Vagina (tissue), 2 donors: ENCODE results near the gene PRF1.

Source experiments
- POLR2A ChIP-seq, 2 donors: fragments of 450-650 bp; IDR thresholded peaks; one replicate each; pipeline ENCODE4 v1.6.1; 2017; ENCODE audit warnings: antibody characterized with exemption in 2 of 2, mild to moderate bottlenecking in 2 of 2, moderate library complexity in 2 of 2
- POLR2AphosphoS5 ChIP-seq, 2 donors: sonication (generic); formaldehyde crosslinking; IDR thresholded peaks; one replicate each; pipeline ENCODE4 v1.9.0; 2017; ENCODE audit warnings: antibody characterized with exemption in 2 of 2, mild to moderate bottlenecking in 2 of 2, low read depth in 1 of 2; ENCODE audit not compliant: insufficient read depth in 1 of 2
- TF ChIP-seq, protein P1 (sequence below), 3 experiments: fragments of 450-650 bp in 2 of 3; fragments of 200-600 bp in 1 of 3; sonication (generic) in 1 of 3; IDR thresholded peaks; one replicate each; pipeline ENCODE4 v1.5.1; 2017 to 2019; ENCODE audit warnings: antibody characterized with exemption in 3 of 3, mild to moderate bottlenecking in 2 of 3, moderate library complexity in 2 of 3

DNA sequence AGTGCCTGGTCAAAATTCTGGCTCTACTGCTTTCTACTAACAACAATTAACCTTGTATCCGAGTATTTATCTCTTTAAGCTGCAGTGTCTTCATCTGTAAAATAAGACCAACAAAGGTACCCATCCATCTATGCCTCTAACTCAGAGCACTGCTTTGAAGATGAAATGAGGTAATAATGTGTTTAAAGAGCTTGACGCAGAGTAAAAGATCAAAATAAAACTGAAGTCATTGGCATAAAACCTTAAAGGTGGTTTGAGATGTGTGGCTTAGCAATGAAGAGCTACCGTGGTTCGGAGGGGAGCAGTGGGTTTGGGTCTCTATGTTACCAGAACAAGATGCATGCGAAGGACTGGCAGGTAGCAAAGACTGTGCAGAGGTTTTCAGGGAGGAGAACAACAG is 16.1 kb upstream of the PRF1 start:
- TF ChIP-seq POLR2AphosphoS5 (IDR thresholded peaks at IDR 0.05; ENCODE audit: insufficient read depth in 1 of 2, low read depth in 1 of 2): no peak
- no peak for TF ChIP-seq POLR2A (IDR thresholded peaks at IDR 0.05)
- TF ChIP-seq, protein P1, sequence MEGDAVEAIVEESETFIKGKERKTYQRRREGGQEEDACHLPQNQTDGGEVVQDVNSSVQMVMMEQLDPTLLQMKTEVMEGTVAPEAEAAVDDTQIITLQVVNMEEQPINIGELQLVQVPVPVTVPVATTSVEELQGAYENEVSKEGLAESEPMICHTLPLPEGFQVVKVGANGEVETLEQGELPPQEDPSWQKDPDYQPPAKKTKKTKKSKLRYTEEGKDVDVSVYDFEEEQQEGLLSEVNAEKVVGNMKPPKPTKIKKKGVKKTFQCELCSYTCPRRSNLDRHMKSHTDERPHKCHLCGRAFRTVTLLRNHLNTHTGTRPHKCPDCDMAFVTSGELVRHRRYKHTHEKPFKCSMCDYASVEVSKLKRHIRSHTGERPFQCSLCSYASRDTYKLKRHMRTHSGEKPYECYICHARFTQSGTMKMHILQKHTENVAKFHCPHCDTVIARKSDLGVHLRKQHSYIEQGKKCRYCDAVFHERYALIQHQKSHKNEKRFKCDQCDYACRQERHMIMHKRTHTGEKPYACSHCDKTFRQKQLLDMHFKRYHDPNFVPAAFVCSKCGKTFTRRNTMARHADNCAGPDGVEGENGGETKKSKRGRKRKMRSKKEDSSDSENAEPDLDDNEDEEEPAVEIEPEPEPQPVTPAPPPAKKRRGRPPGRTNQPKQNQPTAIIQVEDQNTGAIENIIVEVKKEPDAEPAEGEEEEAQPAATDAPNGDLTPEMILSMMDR (IDR thresholded peaks at IDR 0.05): no peak
